GM19455 (cell line): ENCODE measurements around the gene PIGR.

ENCODE experiments used
- ATAC-seq: cut with Tn5 transposase; IDR thresholded peaks from one replicate; pipeline ENCODE4 v1.9.1; 2021; ENCODE audit not compliant: unreplicated experiment

PIGR gene

DNA sequence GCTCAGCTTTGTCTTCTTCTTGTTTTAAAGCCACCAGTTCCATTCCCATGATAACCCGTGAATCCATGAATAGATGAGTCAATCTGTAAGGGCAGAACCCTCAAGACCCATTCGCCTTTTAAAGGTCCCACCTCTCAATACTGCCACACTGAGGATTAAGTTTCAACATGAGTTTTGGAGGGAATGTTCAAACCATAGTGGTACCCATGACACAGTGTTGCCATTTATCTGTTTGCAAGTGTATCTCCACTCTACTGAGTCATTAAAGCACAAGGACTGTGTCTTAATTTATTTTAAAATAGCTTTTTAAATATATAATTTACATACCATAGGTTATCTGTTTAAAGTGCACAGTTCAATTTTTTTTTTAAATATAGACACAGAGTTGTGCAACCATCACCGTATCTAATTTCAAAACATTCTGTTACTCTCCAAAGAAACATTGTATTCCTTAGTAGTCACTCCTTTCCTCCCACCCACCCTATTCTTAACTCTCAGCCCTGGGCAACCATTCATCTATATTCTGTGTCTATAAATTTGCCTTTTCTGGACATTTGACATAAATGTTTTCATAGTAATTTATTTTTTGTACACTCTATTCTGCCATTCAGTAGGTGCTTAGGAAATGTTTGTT, 53.8 kb downstream of the PIGR start:
- no peak for ATAC-seq

GRCh38 chr1:206891412-206891811, 54.9 kb downstream of the PIGR start:
- no peak for ATAC-seq

- ATAC-seq, result no peak
Observed at GRCh38 chr1:206890125-206891060, 55.9 kb downstream of the PIGR start.

DNA sequence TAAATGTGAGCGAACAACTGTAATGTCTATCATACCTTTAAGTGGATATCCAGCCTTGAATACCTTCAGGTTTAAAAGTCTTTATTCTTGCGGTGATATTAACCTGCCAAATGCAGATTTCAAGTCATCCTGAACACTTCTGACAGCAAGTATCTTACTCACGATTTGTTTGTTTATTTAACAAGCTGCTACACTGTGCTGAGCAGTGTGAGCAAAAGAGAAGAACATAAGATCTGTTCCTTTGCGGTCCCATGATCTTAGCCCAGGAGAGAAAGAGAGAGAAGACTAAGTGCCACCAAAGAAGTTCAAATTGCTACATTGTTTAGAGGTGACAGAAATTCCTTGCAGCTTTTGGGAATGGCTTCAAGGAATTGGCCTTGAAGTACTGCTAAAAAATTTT, 58.6 kb downstream of the PIGR start:
- no peak for ATAC-seq

DNA sequence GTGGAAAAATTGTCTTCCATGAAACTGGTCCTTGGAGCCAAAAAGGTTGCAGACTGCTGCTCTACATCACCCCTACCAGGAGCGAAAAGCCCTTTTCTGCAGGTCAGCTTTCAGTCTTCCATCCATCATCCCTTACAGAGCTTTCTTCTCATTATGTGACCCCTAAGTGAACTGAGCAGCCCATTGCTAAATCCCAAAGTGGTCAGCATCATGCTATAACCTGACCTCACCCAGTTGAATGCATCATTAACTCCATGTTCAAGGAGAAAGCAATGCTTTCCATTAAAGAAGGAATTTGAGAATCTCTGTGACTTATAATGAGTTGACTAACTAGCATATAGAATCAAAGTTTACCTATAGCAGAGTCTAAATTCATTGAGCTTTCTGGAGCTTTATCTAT, 59.4 kb downstream of the PIGR start:
- ATAC-seq, result no peak

GRCh38 chr1:206885341-206886060, 60.8 kb downstream of the PIGR start:
- no peak for ATAC-seq

GRCh38 chr1:206883876-206884275, 62.4 kb downstream of the PIGR start:
- ATAC-seq, result no peak

DNA sequence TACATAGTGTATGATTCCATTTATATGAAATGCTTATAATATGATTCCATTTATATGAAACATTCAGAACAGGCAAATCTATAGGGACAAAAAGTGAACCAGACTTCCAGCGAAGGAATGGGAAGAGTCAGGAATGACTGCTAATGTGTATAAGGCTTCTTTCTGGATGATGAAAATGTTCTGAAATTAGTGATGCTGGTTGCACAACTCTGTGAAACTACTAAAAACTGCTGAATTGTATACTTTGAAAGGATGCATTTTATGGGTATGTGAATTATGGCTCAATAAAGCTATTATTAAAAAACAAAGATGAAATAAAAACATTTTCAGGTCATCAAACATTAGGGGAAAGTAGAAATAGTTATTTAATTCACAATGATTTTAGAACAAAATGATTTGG, 63.1 kb downstream of the PIGR start:
- ATAC-seq, result no peak

DNA sequence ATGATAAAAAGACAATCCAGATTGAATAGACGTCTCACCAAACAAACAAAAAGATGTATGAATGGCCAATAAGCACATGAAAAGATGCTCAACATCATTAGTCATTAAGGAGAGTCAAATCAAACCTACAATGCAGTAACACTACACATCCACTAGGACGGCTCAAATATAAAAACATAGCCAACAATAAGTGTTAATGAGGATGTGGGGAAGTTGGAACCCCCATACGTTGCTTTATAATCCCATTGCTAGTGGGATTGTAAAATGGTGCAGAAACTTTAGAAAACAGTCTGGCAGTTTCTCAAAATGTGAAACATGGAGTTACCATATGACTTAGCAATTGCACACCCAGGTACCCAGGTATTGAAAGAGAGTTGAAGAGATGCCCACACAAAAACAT, 63.7 kb downstream of the PIGR start:
- ATAC-seq, result no peak

GRCh38 chr1:206880314-206880713, 66.0 kb downstream of the PIGR start:
- ATAC-seq, result no peak
